ENCODE data around the gene MTF2. TPM values are rescaled to one million over a fixed set of nuclear protein-coding genes. Genes with fewer than 3 reads are reported as not detected.
"Not testable (repeated sequence)": the region's sequence is repeated elsewhere in the genome, so short reads cannot be mapped to it uniquely, and the experiment has no call there.

MTF2 gene
- total RNA-seq (2022) = 46.6 and 47.1 TPM in 2 replicates
- Bru-seq, nascent RNA = percentile 95 among the genes with signal in this experiment
- percentile 86 among the genes with signal in this experiment for BruChase-seq, experiment 1, labeled RNA remaining after a 6-hour chase
- percentile 94 among the genes with signal in this experiment for BruChase-seq, experiment 2, labeled RNA remaining after a 2-hour chase
- long read RNA-seq, full-length matches to known transcripts = 20 of 29 reads
- long read RNA-seq, partial matches to known transcripts = 3 of 29 reads
- long read RNA-seq, other reads (novel, unspliced or antisense) = 6 of 29 reads

DNA sequence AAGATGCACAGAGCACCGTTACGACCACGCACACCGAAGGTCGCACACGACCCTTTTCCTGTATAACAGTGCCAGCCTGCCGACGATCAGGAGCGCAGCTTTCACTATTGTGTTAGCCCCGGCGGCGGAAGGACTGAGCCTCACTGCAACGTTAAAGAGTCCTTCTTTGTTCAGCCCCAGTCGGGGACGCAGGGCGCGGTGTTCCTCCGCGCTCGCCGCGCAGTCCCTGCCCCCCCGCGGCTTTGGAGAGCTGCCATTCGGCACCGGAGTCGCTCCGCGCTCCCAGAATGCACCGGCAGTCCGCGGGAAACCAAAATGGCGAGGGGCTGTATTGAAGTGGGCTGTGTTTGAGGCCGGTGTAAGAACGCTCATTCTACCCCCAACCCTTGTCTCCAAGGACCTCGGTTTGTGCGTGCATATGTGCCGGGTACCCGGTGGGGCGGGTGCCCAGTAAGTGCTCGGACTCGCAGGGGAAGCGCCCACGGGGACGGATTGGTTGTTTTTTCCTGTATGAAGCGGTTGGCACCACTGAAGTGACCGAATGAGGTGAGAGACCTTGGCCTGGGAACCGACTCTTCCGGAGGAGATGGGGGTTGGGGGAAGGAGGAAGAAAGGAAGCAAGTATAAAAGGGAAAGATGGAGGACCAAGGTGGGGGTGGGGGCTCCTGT lies at the start of gene MTF2:
Gene MTF2, plus strand, starts transcription at position 298 of the 669 bp plus-strand sequence. Its CDS starts 244 bp downstream, at position 542.
- H3K9me3 Mint-ChIP-seq (ENCODE audit: low read depth, unreplicated experiment) = no peaks in the 10 kb centered on the region
- BruUV-seq (replicated peaks) = TSS peak; percentile 4
- intact Hi-C loops (cut with micrococcal nuclease; ENCODE audit: unreplicated experiment) = no loop called here
- peak within 1 kb of the TSS; percentile 74 for H3K27ac Mint-ChIP-seq (ENCODE audit: unreplicated experiment)
- no peak for TF ChIP-seq CTCF (IDR thresholded peaks at IDR 0.05; ENCODE audit: unreplicated experiment)
- CTCF ChIA-PET = interaction anchor here (0.6 to 1.3 kb wide), 4 partner anchors 17 to 241 kb away, joined by 3 to 4 read pairs (median 3); no protein-coding TSS in a partner anchor
- peak; percentile 97 for DNase-seq
- peak within 1 kb of the TSS; percentile 84 for H3K4me3 Mint-ChIP-seq (ENCODE audit: low read depth, unreplicated experiment)
- no peaks in the 10 kb centered on the region for H3K27me3 Mint-ChIP-seq (ENCODE audit: unreplicated experiment)
- peaks cover 34% of the 10 kb centered on the region for H3K36me3 Mint-ChIP-seq (ENCODE audit: insufficient read depth, unreplicated experiment)
- H3K4me1 Mint-ChIP-seq (ENCODE audit: low read depth, unreplicated experiment) = peaks cover 10% of the 10 kb centered on the region

- Mint-ChIP-seq H3K36me3 (ENCODE audit: insufficient read depth, unreplicated experiment) (no peaks in the 10 kb centered on the region), H3K27me3 (ENCODE audit: unreplicated experiment) (peaks cover 53% of the 10 kb centered on the region), H3K27ac (ENCODE audit: unreplicated experiment) (no peak overlapping the region), H3K4me1 (ENCODE audit: low read depth, unreplicated experiment) (no peaks in the 10 kb centered on the region), H3K4me3 (ENCODE audit: low read depth, unreplicated experiment) (no peak overlapping the region), H3K9me3 (ENCODE audit: low read depth, unreplicated experiment) (no peaks in the 10 kb centered on the region)
- intact Hi-C loops (cut with micrococcal nuclease; ENCODE audit: unreplicated experiment) = no loop called here
- CTCF ChIA-PET = no interaction called here
- BruUV-seq (replicated peaks) = no TSS peak
- DNase-seq = no peak
- no peak for TF ChIP-seq CTCF (IDR thresholded peaks at IDR 0.05; ENCODE audit: unreplicated experiment)
Observed at GRCh38 chr1:93029317-93029716, 49.8 kb upstream of the MTF2 start.

GRCh38 chr1:93030191-93030590 lies 48.9 kb upstream of the MTF2 start:
- H3K36me3 Mint-ChIP-seq (ENCODE audit: insufficient read depth, unreplicated experiment); H3K9me3 Mint-ChIP-seq (ENCODE audit: low read depth, unreplicated experiment); H3K27ac Mint-ChIP-seq (ENCODE audit: unreplicated experiment); H3K4me1 Mint-ChIP-seq (ENCODE audit: low read depth, unreplicated experiment); DNase-seq; H3K4me3 Mint-ChIP-seq (ENCODE audit: low read depth, unreplicated experiment); BruUV-seq (replicated peaks); intact Hi-C loops (cut with micrococcal nuclease; ENCODE audit: unreplicated experiment): not testable (repeated sequence)
- CTCF ChIA-PET = interaction anchor here (0.6 kb wide), 1 partner anchor 134 kb away, joined by 3 read pairs; no protein-coding TSS in a partner anchor
- peaks cover 49% of the 10 kb centered on the region for H3K27me3 Mint-ChIP-seq (ENCODE audit: unreplicated experiment)

GRCh38 chr1:93031711-93032110 lies 47.4 kb upstream of the MTF2 start:
- H3K4me1 Mint-ChIP-seq (ENCODE audit: low read depth, unreplicated experiment) = no peaks in the 10 kb centered on the region
- DNase-seq = no peak
- H3K36me3 Mint-ChIP-seq (ENCODE audit: insufficient read depth, unreplicated experiment) = no peaks in the 10 kb centered on the region
- no peak overlapping the region for H3K4me3 Mint-ChIP-seq (ENCODE audit: low read depth, unreplicated experiment)
- no peak overlapping the region for H3K27ac Mint-ChIP-seq (ENCODE audit: unreplicated experiment)
- BruUV-seq (replicated peaks) = no TSS peak
- peaks cover 33% of the 10 kb centered on the region for H3K27me3 Mint-ChIP-seq (ENCODE audit: unreplicated experiment)
- no peak for TF ChIP-seq CTCF (IDR thresholded peaks at IDR 0.05; ENCODE audit: unreplicated experiment)
- CTCF ChIA-PET = interaction anchor here (0.5 to 1.6 kb wide), 2 partner anchors 11 to 119 kb away, joined by 3 to 4 read pairs; no protein-coding TSS in a partner anchor
- no peaks in the 10 kb centered on the region for H3K9me3 Mint-ChIP-seq (ENCODE audit: low read depth, unreplicated experiment)
- intact Hi-C loops (cut with micrococcal nuclease; ENCODE audit: unreplicated experiment) = no loop called here

Data from Calu3 (cell line).